Germinal center (tissue), 1 donor: ENCODE data around the gene ABI3BP.

Experiments used
- DNase-seq: peaks from one replicate; pipeline ENCODE4 v3.0.0; 2012; ENCODE audit warnings: mixed read lengths, low spot score

Gene ABI3BP

DNA sequence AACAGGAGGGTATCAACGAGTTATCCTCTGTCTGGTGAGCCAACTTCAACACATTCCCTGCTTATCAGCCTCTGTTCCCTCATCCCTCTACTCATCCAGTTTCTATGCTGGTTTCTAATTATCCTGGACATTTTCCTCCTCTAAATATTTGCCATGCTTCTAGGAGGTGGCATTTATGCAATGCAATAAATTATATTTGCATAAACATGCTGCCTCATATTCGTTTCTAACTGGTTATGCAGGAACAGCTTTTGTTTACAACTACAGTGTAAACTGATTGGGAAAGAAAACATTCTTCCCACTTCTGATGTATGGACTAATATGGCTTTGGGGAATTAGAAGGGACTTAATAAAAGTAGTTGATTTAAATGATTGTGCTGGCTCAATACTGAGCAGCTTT lies 161.6 kb downstream of the ABI3BP start:
- DNase-seq = no peak

DNA sequence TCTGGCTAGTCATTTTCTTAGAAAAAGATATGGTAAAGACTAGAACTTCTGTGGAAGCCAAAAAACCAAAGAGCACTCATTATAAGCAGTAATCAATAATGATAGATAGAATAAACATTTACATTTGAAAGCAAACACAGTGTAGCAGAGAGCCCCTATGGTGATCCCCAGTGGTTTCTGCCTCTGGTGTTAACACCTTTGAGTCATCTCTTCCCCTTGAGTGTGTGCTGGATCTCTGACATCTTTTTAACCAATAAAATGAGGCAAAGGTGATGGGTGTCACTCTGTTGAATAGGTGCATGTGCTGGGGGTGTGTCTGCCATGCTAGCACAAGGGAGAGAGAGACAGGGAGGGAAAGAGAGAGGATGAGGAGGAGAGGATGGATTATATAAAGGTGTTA lies 162.3 kb downstream of the ABI3BP start:
- no peak for DNase-seq

DNA sequence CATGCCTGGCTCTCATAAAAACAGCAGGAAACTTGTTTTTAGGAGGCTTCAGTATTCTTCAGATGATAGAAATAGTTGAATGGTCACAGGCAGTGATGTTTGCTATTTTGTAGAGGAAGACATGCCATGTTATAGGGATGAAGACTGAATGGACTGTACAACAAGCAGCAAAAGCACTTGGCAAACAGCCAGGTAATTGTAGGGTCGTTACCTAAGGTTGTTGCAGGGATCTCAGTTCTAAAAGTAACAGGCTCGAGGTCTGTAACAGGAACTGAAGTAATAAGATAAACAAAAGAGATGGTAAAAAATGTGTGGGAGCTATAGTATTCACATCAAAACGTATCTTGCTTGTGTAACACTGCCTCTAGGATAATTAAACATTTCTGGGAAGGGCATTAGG lies 167.6 kb downstream of the ABI3BP start:
- DNase-seq = no peak

DNA sequence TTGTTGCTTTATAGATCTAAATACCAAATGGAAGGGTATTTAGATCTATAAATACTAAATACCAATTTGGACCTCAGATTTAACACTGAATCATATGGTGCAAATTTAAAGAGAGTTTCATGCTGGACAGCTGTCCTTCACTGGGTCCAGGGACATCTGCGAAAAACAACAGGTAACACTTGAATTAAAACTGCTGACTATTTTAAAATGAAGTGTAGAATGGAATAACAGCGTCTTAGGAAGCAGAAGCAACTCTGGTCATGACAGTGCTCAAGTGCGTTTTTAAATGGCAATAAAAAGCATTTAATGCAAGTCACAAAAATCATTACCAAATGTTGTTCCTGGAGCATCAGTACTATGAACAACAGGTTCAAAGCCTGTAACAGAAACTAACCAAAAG lies 177.6 kb downstream of the ABI3BP start:
- DNase-seq = no peak

DNA sequence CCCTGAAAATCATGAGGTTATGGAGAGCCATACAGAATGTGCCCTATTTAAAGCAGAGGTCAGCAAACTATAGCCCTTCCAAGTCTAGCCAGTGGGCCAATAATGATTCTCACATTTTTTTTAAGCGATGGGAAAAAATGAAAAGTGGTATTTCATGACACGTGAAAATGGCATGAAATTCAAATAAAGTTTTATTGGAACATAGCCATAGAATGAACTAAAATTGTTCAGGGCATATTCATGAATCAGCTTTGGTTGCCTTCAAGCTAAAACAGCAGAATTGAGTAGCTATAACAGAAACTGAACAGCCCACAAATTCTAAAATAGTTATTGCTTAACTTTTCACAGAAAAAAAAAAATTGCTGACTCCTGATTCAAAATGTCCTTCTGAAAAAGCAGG lies 179.4 kb downstream of the ABI3BP start:
- DNase-seq = no peak

DNA sequence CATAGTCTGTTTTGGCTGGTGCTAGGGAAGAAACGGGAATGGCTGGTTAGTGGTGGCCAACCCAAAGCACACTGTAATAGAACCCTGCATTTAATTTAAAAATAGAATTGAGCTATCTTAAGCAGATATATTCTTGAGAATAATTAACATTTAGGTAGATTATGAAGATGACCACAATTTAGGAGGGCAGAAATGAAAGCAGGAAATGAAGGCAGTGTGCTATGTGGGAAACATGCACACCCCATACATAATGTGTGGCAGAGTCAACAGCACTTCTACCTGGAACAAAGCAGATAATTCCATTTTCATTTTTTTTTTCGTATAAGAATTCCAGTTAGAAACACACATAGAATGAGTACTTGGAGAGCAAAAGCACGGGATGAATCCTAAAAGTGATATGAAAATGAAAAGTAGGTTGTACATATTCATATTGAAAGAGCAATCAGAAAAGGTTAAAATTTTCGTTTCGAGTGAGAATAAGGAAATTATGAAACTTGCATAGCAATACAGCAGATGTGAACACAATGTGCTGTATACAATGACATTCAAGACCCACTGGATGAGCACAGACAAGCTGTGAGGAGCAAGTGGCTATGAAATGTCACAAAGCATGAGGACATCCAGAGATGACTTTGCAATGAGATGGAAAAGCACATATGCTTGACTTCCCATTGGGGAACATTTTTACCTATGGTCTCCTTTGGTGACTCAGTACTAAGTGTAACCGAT lies 181.3 kb downstream of the ABI3BP start:
- DNase-seq = no peak

DNA sequence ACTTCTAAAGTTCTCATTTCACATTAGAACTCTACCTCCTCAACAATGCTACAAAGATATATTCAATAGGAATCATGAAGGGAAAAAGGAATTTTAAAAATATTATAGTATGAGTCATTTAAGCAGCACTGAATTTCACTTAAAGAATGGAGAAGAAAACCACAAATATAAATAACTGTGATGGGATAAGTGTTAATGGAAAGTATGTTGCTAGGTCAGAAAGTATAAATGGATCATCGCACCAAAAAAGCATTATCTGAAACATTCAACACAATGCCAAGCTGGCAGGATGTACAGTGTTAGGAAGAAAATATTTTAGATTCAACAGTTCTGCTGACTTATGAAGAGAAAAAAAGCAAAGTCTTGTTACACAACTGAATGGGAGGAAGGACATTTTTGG lies 182.6 kb downstream of the ABI3BP start:
- DNase-seq = no peak

DNA sequence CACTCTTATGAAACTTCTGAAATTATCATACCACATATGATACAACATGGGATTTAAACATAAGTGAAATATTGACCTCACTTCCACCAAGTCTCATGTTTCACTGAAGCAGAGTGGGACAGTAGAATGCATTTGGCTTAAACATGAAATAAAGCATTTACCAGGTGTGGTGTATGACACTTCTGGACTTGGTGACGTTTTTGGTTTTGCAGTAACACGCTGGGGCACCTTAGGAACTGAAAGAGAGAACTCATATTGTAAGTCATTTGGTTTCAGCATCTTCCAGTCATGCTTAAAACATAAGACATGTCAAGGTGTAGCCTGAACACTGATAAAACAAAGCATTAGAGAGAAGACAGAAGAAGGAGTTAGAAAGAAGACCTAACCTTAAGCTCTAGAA lies 188.6 kb downstream of the ABI3BP start:
- no peak for DNase-seq

DNA sequence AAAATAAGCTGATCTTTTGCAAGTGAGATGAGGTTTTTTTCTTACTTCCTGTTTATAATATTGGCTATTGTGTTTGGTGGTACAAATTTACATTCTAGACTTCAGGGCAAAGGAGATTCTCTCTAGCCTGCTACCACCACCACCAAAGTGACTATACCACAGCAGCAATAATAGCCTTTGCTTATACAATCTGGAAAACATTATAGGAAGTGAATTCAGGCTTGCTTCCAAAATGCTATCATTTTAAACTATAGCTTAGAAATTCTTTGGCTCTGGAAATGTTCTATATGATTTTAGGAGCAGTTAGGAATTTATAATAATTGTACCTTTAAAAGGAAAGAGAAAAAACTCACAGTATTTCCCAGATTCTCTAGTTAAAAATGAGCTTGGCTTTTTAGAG lies 189.5 kb downstream of the ABI3BP start:
- DNase-seq = no peak

DNA sequence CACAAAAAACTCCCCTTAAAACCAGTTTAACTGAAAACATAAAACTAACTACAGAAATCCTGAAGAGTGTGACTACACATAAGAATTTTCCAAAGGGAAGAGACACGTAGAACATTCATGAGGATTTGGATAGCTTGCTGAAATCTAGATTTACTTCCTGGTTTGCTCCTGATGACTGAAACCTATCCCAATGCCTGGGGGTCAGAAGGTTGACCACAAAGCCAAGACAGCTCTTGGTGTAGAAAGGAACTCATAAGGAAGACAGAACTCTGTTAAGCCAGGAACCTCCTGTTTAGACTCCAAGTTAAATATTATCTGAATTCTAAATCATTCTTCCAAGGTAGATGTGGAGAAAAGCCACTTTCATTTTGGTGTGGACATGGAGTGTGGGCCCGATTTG lies 191.1 kb downstream of the ABI3BP start:
- no peak for DNase-seq

DNA sequence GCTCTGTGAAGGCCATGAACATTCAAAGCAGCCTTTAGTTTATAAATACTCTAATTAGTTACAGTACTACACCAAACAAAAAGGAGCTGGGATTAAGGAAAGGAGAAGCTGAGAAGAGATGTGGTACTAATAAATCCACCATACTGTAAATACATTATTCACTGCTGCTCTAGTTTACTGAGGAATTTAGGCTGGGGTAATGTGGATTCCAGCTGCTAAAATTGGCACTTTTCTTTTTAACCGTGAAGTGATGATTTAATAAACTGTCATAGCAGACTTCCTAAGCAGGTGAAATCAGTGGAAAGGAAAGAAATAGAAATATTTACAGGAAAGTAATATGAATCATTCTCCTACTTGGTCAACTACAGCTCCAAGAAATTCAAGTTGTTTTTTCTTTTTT lies 195.2 kb downstream of the ABI3BP start:
- DNase-seq = no peak

DNA sequence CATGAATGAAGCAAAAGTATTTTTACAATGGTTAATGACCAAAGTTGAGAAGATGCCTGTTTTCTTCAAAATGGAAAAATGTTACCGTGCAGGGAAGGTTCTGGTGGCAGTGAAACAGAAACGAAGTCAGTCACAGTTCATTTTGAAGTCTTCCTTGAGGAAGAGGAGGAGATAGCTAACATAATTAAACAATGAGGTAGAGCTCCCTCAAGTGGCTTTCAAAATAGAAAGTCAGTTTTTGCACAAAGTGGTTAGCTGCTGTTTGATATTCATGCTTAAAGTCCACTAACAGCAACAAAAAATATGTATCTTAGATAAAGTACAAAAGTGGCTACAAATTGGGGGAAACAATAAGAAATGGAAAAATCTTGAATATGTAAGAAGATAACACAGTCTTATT lies 196.7 kb downstream of the ABI3BP start:
- no peak for DNase-seq

DNA sequence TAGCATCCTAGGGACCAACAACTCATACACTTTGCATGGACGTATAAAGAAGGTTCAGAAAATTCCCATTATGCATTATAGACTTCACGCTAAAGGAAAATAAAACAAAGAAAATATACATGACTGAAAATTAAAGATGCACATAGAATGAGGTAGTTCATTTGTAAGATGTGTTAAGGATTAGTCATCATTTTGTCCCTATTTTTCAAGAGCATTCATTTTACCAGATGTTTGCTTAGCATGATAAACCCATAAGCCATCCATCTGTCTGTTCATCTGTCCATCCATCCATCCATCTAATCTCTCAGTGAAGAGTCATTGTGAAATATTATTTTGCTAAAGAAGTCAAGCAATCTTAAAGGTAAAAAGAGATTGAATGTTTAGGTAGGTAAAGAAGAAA lies 203.6 kb downstream of the ABI3BP start:
- no peak for DNase-seq

DNA sequence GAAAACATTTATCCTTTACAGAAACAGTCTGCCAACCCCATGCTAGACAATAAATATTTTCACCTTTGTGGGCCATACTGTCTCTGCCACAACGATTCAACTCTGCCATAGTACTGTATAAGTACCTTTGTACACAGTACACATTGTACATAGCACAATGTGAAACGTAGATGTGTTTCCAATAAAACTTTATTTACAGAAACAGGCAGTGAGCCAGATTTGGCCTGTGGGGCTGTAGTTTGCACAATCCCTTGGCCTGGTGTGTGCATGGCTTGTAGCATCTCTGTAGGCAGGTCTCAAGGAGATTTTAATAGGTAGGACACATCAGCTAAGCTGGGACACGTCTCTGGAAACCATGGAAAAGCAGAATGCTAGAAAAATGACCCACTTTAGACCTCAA lies 209.6 kb downstream of the ABI3BP start:
- DNase-seq = no peak

DNA sequence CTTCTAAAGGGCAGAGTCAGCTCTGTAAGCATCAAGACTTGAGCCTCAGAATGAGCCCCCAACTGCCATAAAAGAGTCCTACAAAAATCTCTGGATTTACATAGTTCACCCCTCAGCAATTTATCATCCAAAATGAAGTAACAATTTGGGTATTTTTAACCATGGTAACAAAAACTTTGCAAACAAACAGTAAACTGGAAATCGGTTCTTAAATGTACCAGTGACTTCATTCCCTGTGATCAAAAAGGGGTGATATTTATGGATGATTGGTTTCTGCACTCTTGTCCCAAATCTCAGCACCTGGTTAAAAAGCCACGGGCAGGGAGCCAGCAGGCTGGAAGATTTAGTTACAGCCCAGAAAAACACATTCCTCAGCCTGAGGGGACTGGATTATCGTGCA lies 210.3 kb downstream of the ABI3BP start:
- DNase-seq = no peak

DNA sequence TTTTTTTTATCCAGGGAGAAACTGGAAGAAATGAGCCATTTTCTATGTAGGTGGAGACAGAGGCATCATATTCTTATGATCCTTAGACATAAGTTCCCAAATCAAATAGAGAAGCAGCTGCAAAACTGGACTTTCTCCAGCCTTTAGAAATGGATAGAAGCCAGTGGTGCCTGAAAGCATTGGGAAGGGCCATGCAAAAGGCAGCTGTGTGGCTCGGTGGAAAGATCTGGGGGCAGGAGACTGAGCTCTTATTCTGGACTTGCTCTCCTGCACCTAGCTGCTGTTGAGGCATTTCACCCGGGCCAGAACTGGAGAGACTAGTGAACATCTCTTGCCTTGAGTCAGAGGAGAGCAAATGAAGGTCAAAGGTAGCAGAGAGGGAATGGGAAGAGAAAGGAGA lies 210.9 kb downstream of the ABI3BP start:
- DNase-seq = no peak

DNA sequence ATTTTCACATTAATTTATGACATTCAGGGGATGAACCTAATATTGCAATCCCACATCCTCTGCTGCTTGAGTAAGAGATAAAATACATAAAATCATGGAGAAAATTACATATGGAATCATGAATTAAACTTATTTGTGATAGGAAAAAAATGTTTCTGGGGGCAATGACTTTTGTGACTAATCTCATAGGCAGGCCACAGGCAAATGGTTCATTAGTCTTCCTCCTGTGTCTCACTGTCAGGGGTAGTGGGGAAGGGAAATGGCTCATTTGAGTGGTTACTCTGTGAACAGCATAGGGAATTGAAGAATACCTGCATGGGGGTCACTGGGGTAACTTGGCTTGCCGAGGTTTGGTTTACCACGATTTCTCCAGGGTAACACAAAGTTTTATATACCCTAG lies 211.9 kb downstream of the ABI3BP start:
- DNase-seq = no peak

DNA sequence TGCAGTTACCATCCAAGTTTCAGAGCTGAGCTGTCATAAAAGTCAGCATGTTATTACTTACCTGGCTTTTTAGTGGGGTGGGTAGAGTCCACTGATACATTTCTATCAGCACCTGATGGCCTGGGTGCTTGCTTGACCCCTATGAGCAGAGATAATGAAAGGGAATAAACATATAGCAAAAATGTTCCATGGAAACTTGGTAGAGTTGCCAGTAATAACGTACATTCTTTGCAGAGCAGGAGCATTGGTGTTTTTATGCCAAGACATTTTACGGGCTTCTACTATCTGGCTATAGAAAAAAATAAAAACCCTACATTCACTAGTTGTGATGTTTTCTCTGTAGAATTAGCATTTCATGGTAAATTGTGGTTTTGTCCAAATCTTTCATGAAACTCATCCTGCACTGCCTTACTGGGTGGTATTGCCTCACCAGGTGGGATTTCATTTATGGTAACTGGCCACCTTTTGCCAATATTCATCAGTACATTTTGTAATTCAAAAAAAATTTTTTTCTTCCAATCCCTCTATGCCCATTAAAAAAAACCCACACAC lies 213.1 kb downstream of the ABI3BP start:
- DNase-seq = no peak

DNA sequence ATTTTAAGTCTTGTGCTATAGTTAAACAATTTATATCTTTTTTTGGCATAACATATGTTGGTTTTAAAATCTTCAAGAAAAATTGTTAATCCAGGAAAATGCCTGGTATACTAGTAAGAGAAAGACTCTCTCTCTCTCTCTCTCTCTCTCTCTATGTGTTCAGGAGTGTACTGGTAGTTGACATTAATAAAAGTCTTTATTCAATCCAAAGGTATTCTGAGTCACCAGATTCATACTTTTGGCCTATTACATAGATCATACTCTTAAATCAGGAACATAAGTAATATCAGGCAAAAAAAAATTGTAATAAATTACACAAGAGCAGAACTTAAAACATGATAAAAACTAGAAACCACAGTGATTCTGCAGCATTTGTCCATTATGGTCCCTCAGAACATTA lies 213.7 kb downstream of the ABI3BP start:
- no peak for DNase-seq

DNA sequence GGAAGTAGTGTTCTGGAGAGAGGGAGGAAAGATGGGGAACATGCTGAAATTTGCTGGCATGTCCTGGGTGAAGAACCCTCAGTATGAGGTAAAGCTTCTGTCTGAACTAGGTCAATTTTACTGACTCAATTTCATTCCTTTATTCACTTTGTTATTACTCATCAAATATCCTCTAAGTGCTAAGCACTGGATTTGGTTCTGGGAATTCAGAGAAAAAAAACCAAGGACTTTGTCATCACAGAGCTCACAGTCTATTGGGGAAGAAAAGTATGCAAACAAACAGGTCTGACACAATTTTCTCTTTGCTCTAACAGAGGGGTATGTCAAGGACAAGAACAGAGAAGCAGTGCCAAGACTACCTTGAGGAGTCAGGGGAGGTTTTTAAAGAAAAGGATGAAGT lies 215.9 kb downstream of the ABI3BP start:
- no peak for DNase-seq

DNA sequence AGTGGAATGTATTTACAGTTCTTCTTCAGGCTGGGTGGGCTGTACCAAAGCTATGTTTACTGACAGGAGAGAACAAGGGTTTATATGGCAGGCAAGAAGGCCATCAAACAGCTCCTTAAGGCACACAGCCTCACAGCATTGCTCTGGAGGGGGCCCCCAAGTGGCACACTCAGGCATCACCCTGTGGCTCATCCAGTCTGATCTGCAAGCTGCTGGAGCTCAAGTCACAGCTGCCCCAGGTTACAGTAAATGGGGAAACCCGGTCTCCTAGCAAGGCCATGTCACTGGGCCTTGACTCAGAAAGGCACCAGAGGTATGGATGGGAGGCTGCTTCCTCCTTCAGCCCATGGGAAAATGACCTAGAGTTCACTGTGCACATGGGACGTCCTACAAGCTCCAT lies 216.5 kb downstream of the ABI3BP start:
- DNase-seq = no peak

DNA sequence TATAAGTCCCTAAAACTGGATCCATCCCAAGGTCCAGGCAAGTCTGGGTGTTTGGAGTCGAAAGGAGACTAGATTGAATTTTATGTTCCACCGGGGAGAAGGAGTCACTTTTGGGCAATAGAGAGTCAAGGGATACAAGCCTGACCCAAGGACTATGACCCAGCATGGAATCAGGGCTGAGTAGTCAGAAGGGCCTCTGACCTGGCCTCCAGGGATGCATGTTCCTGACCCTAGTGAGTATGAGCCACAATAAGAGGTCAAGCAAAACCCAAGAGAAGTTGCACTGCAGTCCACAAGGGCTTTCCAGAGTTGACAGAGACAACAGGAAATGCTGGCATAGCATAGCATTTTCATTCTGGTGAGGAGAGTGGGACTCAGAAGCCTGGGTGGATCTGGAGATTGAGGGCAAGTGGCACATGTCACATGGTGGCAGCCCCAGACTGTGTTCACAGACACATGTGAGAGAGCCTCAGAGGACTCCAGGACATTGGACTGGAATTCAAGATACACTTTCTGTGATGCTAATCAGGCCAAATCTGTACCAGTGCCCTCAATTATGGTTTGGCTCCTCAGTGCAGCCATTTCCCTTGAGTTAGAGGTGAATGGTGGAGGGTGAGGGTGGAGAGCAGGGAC lies 217.0 kb downstream of the ABI3BP start:
- DNase-seq = no peak

DNA sequence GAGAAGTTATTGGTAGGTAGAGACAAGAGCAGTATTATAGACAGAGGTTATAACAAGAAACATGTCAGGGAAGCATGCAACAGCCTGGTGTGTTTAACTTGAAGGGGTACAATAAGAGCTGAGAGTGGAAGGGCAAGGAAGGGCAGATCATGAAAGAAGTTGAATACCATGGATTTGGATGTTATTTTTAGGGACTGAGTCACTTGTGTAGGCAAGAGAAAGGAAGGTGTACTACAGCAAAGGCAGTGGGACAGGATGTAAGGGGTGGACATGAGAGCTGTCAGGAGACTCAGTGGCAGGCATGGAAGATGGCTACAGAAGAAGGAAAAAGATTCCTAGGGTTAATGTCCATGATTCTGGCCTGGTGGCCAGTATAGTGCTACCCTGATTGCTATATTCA lies 217.6 kb downstream of the ABI3BP start:
- DNase-seq = no peak

DNA sequence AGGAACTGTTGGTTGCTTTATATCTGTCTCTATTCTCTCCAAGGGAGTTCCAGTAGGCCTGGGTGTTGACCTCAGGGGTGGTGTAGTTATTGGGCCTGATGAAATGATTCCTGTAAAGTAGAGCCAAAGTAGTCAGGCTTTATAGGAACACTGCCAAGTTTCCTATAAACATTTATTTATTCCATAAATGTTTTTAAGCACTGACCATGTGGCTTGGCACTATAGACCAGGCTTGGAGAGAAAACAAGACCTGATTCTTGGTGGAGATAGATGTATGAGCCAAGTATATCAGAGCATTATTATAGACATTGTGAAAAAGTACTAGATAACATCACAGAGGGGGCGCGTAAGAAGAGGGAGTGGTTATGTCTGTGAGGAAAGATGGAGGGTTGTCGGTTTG lies 218.0 kb downstream of the ABI3BP start:
- DNase-seq = no peak
